BLaER1 (cell line): ENCODE results near the gene MBTD1.
A peak's percentile ranks its signal among the peaks of the same experiment; 100 is the strongest.
"Not testable (repeated sequence)": the region's sequence is repeated elsewhere in the genome, so short reads cannot be mapped to it uniquely, and the experiment has no call there.

Source experiments
- H3K27ac ChIP-seq: shearing (Covaris generic); formaldehyde crosslinking; 2 replicates; pipeline ENCODE4 v1.8.1; 2022
- H3K27me3 ChIP-seq: shearing (Covaris generic); formaldehyde crosslinking; 2 replicates; pipeline ENCODE4 v1.8.1; 2022
- H3K36me3 ChIP-seq: shearing (Covaris generic); formaldehyde crosslinking; 2 replicates; pipeline ENCODE4 v1.8.1; 2022
- H3K4me1 ChIP-seq: shearing (Covaris generic); formaldehyde crosslinking; 2 replicates; pipeline ENCODE4 v1.8.1; 2022
- H3K4me2 ChIP-seq: shearing (Covaris generic); formaldehyde crosslinking; 2 replicates; pipeline ENCODE4 v1.8.1; 2022
- H3K4me3 ChIP-seq: shearing (Covaris generic); formaldehyde crosslinking; 2 replicates; pipeline ENCODE4 v1.8.1; 2022
- H3K9ac ChIP-seq: shearing (Covaris generic); formaldehyde crosslinking; 2 replicates; pipeline ENCODE4 v1.8.1; 2022
- H3K9me3 ChIP-seq: shearing (Covaris generic); formaldehyde crosslinking; 2 replicates; pipeline ENCODE4 v1.8.1; 2022
- H4K20me1 ChIP-seq: shearing (Covaris generic); formaldehyde crosslinking; 2 replicates; pipeline ENCODE4 v1.8.1; 2022
- Cebpa-rat ChIP-seq: shearing (Covaris generic); IDR thresholded peaks from 2 replicates; pipeline ENCODE4 v1.8.1; 2022

MBTD1 gene

GRCh38 chr17:51200295-51200694, 59.6 kb downstream of the MBTD1 start:
- Histone ChIP-seq H3K4me3 (no peak overlapping the region), H3K9me3 (no peaks in the 10 kb centered on the region), H3K27me3 (no peaks in the 10 kb centered on the region), H3K27ac (no peak overlapping the region), H3K36me3 (peaks cover 94% of the 10 kb centered on the region), H4K20me1 (0 out of 2 replicates have a peak, but pooled peaks cover 1% of the 10 kb centered on the region), H3K4me2 (no peak overlapping the region), H3K9ac (no peak overlapping the region), H3K4me1 (no peaks in the 10 kb centered on the region)
- no peak for TF ChIP-seq Cebpa-rat

- no peak overlapping the region for H3K4me3 ChIP-seq
- H3K9me3 ChIP-seq = no peaks in the 10 kb centered on the region
- no peak overlapping the region for H3K9ac ChIP-seq
- no peaks in the 10 kb centered on the region for H3K27me3 ChIP-seq
- H3K4me1 ChIP-seq = no peaks in the 10 kb centered on the region
- H3K36me3 ChIP-seq = peaks cover 95% of the 10 kb centered on the region
- no peak overlapping the region for H3K27ac ChIP-seq
- no peaks in the 10 kb centered on the region for H4K20me1 ChIP-seq
- TF ChIP-seq Cebpa-rat = no peak
- H3K4me2 ChIP-seq = no peak overlapping the region
Measured at GRCh38 chr17:51197754-51198153, 62.1 kb downstream of the MBTD1 start.

GRCh38 chr17:51191895-51192294, 68.0 kb downstream of the MBTD1 start:
- TF ChIP-seq Cebpa-rat = no peak
- no peak overlapping the region for H3K4me3 ChIP-seq
- H3K4me1 ChIP-seq = no peaks in the 10 kb centered on the region
- no peaks in the 10 kb centered on the region for H3K9me3 ChIP-seq
- no peak overlapping the region for H3K27ac ChIP-seq
- no peak overlapping the region for H3K9ac ChIP-seq
- H4K20me1 ChIP-seq = no peaks in the 10 kb centered on the region
- peaks cover 96% of the 10 kb centered on the region for H3K36me3 ChIP-seq
- no peak overlapping the region for H3K4me2 ChIP-seq
- no peaks in the 10 kb centered on the region for H3K27me3 ChIP-seq

GRCh38 chr17:51189628-51190027, 70.2 kb downstream of the MBTD1 start:
- Histone ChIP-seq H3K36me3 (peaks cover 97% of the 10 kb centered on the region), H3K4me2 (no peak overlapping the region), H4K20me1 (no peaks in the 10 kb centered on the region), H3K27ac (no peak overlapping the region), H3K9ac (no peak overlapping the region), H3K4me3 (no peak overlapping the region), H3K27me3 (no peaks in the 10 kb centered on the region), H3K4me1 (no peaks in the 10 kb centered on the region), H3K9me3 (no peaks in the 10 kb centered on the region)
- TF ChIP-seq Cebpa-rat = no peak

GRCh38 chr17:51189162-51189561, 70.7 kb downstream of the MBTD1 start:
- Histone ChIP-seq H3K4me2 (no peak overlapping the region), H3K4me1 (no peaks in the 10 kb centered on the region), H3K27ac (no peak overlapping the region), H3K27me3 (no peaks in the 10 kb centered on the region), H3K9ac (no peak overlapping the region), H3K9me3 (no peaks in the 10 kb centered on the region), H3K4me3 (no peak overlapping the region), H4K20me1 (no peaks in the 10 kb centered on the region), H3K36me3 (peaks cover 97% of the 10 kb centered on the region)
- TF ChIP-seq Cebpa-rat = no peak

- Histone ChIP-seq H3K36me3 (peaks cover 97% of the 10 kb centered on the region), H4K20me1 (no peaks in the 10 kb centered on the region), H3K27me3 (no peaks in the 10 kb centered on the region), H3K27ac (no peak overlapping the region), H3K9me3 (no peaks in the 10 kb centered on the region), H3K4me3 (no peak overlapping the region), H3K4me2 (no peak overlapping the region), H3K9ac (no peak overlapping the region), H3K4me1 (no peaks in the 10 kb centered on the region)
- no peak for TF ChIP-seq Cebpa-rat
Measured at GRCh38 chr17:51188271-51188833, 71.5 kb downstream of the MBTD1 start.

GRCh38 chr17:51185763-51186332, 74.0 kb downstream of the MBTD1 start:
- no peaks in the 10 kb centered on the region for H3K4me1 ChIP-seq
- H3K4me3 ChIP-seq = no peak overlapping the region
- no peak overlapping the region for H3K27ac ChIP-seq
- H3K9ac ChIP-seq = no peak overlapping the region
- no peaks in the 10 kb centered on the region for H4K20me1 ChIP-seq
- no peak for TF ChIP-seq Cebpa-rat
- H3K4me2 ChIP-seq = no peak overlapping the region
- no peaks in the 10 kb centered on the region for H3K9me3 ChIP-seq
- H3K36me3 ChIP-seq = peaks cover 99% of the 10 kb centered on the region
- H3K27me3 ChIP-seq = no peaks in the 10 kb centered on the region

GRCh38 chr17:51184124-51184523, 75.7 kb downstream of the MBTD1 start:
- no peak overlapping the region for H3K27ac ChIP-seq
- H4K20me1 ChIP-seq = no peaks in the 10 kb centered on the region
- no peaks in the 10 kb centered on the region for H3K9me3 ChIP-seq
- H3K9ac ChIP-seq = no peak overlapping the region
- no peaks in the 10 kb centered on the region for H3K4me1 ChIP-seq
- peaks cover 88% of the 10 kb centered on the region for H3K36me3 ChIP-seq
- no peak for TF ChIP-seq Cebpa-rat
- no peak overlapping the region for H3K4me2 ChIP-seq
- H3K4me3 ChIP-seq = no peak overlapping the region
- H3K27me3 ChIP-seq = no peaks in the 10 kb centered on the region

- no peaks in the 10 kb centered on the region for H3K4me1 ChIP-seq
Measured at GRCh38 chr17:51180486-51180885, 79.4 kb downstream of the MBTD1 start.

GRCh38 chr17:51172030-51172429, 87.8 kb downstream of the MBTD1 start:
- Histone ChIP-seq H3K36me3 (peaks cover 86% of the 10 kb centered on the region), H3K4me2 (peak overlapping the region; percentile 1; the same call in 1 of the 2 replicates), H4K20me1 (peaks cover 70% of the 10 kb centered on the region), H3K4me1 (peaks cover 26% of the 10 kb centered on the region)
- not testable (repeated sequence) for H3K9ac ChIP-seq, H3K27me3 ChIP-seq, H3K4me3 ChIP-seq, H3K9me3 ChIP-seq, H3K27ac ChIP-seq

More at GRCh38 chr17:51180486-51180885, 79.4 kb downstream of the MBTD1 start:
- no peaks in the 10 kb centered on the region for H3K27me3 ChIP-seq
- H3K27ac ChIP-seq = no peak overlapping the region
- no peak overlapping the region for H3K9ac ChIP-seq
- H3K36me3 ChIP-seq = peaks cover 77% of the 10 kb centered on the region
- H3K9me3 ChIP-seq = no peaks in the 10 kb centered on the region
- peaks cover 10% of the 10 kb centered on the region; the same call in 1 of the 2 replicates for H4K20me1 ChIP-seq
- no peak overlapping the region for H3K4me3 ChIP-seq
- no peak for TF ChIP-seq Cebpa-rat
- no peak overlapping the region for H3K4me2 ChIP-seq
